SH-SY5Y (cell line): ENCODE data around the gene MRPS2.

Experiments used
- GATA2 ChIP-seq: IDR thresholded peaks from 2 replicates; pipeline ENCODE4 v1.6.1; 2011; ENCODE audit warnings: mild to moderate bottlenecking, low read depth, low read length
- GATA3 ChIP-seq: IDR thresholded peaks from 2 replicates; pipeline ENCODE4 v1.6.1; 2011; ENCODE audit warnings: low read depth, mild to moderate bottlenecking, low read length, moderate library complexity

- TF ChIP-seq GATA3 (no peak), GATA2 (no peak)
These were observed 23.7 kb upstream of the MRPS2 start for GRCh38 chr9:135476561-135477355.
